Fibroblast of lung (primary cell): ENCODE results near the gene EPB41L1. TPM values are rescaled to one million over a fixed set of nuclear protein-coding genes. Genes with fewer than 3 reads are reported as not detected.

Source experiments
- DNase-seq, 2 donors: peaks; one replicate each; pipeline versions ENCODE4 v3.0.0 to v3.0.0-alpha.2; 2010; ENCODE audit warnings: low read depth in 2 of 2
- H2AFZ ChIP-seq: 2 replicates; pipeline ENCODE4 v1.5.1; 2012; ENCODE audit warnings: low read length, control low read depth, inconsistent platforms
- H3K27ac ChIP-seq: 2 replicates; pipeline ENCODE4 v1.5.1; 2011; ENCODE audit warnings: low read length, control low read depth; ENCODE audit not compliant: insufficient read depth
- H3K27me3 ChIP-seq: 2 replicates; pipeline ENCODE4 v1.5.1; 2011; ENCODE audit warnings: mild to moderate bottlenecking, low read length; ENCODE audit not compliant: control insufficient read depth, insufficient read depth
- H3K36me3 ChIP-seq: 2 replicates; pipeline ENCODE4 v1.5.1; 2011; ENCODE audit warnings: low read length; ENCODE audit not compliant: control insufficient read depth, insufficient read depth
- H3K4me1 ChIP-seq: 2 replicates; pipeline ENCODE4 v1.5.1; 2011; ENCODE audit warnings: low read length; ENCODE audit not compliant: control insufficient read depth, insufficient read depth; ENCODE audit errors: extremely low read depth
- H3K4me2 ChIP-seq: 2 replicates; pipeline ENCODE4 v1.5.1; 2011; ENCODE audit warnings: low read length, control low read depth; ENCODE audit not compliant: insufficient read depth; ENCODE audit errors: extremely low read depth
- H3K4me3 ChIP-seq, 4 experiments: fragments of 200-600 bp in 1 of 4; sonication (generic) in 1 of 4; replicated peaks in 1 of 4; 2 replicates each; pipeline ENCODE4 v1.5.1; 2011 to 2016; ENCODE audit warnings: low read length in 4 of 4, low read depth in 3 of 4, mild to moderate bottlenecking in 3 of 4, control low read depth in 2 of 4, inconsistent platforms in 1 of 4, mixed read lengths in 1 of 4; ENCODE audit not compliant: insufficient read depth in 1 of 4; ENCODE audit errors: control extremely low read depth in 1 of 4
- H3K79me2 ChIP-seq: 2 replicates; pipeline ENCODE4 v1.5.1; 2012; ENCODE audit warnings: mild to moderate bottlenecking, low read length, inconsistent platforms; ENCODE audit not compliant: control insufficient read depth, insufficient read depth
- H3K9ac ChIP-seq: 2 replicates; pipeline ENCODE4 v1.5.1; 2011; ENCODE audit warnings: mild to moderate bottlenecking, low read length, control low read depth; ENCODE audit not compliant: insufficient read depth
- H3K9me3 ChIP-seq: 2 replicates; pipeline ENCODE4 v1.5.1; 2012; ENCODE audit warnings: low read depth, low read length; ENCODE audit not compliant: control insufficient read depth, insufficient read depth
- H4K20me1 ChIP-seq: 2 replicates; pipeline ENCODE4 v1.5.1; 2011; ENCODE audit warnings: low read length; ENCODE audit not compliant: control insufficient read depth, insufficient read depth; ENCODE audit errors: extremely low read depth
- EZH2 ChIP-seq: IDR thresholded peaks from 2 replicates; pipeline ENCODE4 v1.5.1; 2012; ENCODE audit warnings: low read length, control low read depth, mild to moderate bottlenecking; ENCODE audit errors: missing control alignments
- polyA plus RNA-seq, 2 donors: library from polyadenylated mRNA; depleted of rRNA in 1 of 2; stranded (reverse) in 1 of 2; unstranded in 1 of 2; fragments of >200 nt; gene quantifications; 2 replicates each; pipeline ENCODE4 v1.2.1, GENCODE V29; 2011 to 2012; ENCODE audit warnings: missing spikeins in 1 of 2
- total RNA-seq: library from RNA; depleted of rRNA; stranded (reverse); fragments of >200 nt; gene quantifications from 2 replicates; pipeline ENCODE4 v1.2.1, GENCODE V29; 2014
- TF ChIP-seq, protein P1 (sequence below), 2 donors: IDR thresholded peaks in 1 of 2; conservative IDR thresholded peaks in 1 of 2; 1 replicate in 1 of 2; 2 replicates in 1 of 2; pipeline ENCODE4 v1.5.1; 2011 to 2012; ENCODE audit warnings: low read length in 2 of 2, control low read depth in 1 of 2, inconsistent platforms in 1 of 2, low read depth in 1 of 2, mild to moderate bottlenecking in 1 of 2

The EPB41L1 gene
- total and polyA plus RNA-seq, 2 donors (not counting 1 experiment from before 2014, with no cell fraction given): 16.2 to 17.0 TPM

DNA sequence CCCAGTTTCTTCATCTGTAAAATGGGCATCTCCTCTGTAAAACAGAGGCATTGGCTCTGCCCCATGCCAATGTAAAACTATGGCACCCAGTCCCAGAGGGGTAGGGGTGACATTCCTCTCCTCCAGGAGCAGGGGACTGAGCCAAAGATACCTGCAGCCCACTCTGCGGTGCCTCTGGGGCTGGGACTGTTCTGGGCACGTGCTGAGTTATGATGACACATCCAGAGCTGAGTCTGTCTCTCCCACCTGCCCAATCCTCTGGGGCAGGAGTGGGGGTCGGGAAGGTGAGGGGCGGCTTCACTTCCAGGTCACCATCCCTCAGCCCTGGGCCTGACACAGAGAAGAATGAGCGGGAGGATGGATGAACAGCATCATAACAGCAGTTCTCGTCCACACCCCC, 111.6 kb downstream of the EPB41L1 start:
- no peaks in the 10 kb centered on the region for H3K36me3 ChIP-seq
- TF ChIP-seq, protein P1, sequence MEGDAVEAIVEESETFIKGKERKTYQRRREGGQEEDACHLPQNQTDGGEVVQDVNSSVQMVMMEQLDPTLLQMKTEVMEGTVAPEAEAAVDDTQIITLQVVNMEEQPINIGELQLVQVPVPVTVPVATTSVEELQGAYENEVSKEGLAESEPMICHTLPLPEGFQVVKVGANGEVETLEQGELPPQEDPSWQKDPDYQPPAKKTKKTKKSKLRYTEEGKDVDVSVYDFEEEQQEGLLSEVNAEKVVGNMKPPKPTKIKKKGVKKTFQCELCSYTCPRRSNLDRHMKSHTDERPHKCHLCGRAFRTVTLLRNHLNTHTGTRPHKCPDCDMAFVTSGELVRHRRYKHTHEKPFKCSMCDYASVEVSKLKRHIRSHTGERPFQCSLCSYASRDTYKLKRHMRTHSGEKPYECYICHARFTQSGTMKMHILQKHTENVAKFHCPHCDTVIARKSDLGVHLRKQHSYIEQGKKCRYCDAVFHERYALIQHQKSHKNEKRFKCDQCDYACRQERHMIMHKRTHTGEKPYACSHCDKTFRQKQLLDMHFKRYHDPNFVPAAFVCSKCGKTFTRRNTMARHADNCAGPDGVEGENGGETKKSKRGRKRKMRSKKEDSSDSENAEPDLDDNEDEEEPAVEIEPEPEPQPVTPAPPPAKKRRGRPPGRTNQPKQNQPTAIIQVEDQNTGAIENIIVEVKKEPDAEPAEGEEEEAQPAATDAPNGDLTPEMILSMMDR (conservative IDR thresholded peaks at IDR 0.05 in 1 of 2, IDR thresholded peaks at IDR 0.05 in 1 of 2; ENCODE audit: low read depth in 1 of 2, low read length in 2 of 2): no peak
- TF ChIP-seq EZH2: no peak
- H2AFZ ChIP-seq: no peak overlapping the region
- no peaks in the 10 kb centered on the region for H3K9me3 ChIP-seq
- H3K4me1 ChIP-seq: no peaks in the 10 kb centered on the region
- no peaks in the 10 kb centered on the region for H3K79me2 ChIP-seq
- H3K9ac ChIP-seq: no peak overlapping the region
- DNase-seq: no peak
- no peak overlapping the region for H3K27ac ChIP-seq
- no peaks in the 10 kb centered on the region for H3K27me3 ChIP-seq
- H3K4me3 ChIP-seq: no peak overlapping the region
- no peaks in the 10 kb centered on the region for H4K20me1 ChIP-seq
- H3K4me2 ChIP-seq: no peak overlapping the region

DNA sequence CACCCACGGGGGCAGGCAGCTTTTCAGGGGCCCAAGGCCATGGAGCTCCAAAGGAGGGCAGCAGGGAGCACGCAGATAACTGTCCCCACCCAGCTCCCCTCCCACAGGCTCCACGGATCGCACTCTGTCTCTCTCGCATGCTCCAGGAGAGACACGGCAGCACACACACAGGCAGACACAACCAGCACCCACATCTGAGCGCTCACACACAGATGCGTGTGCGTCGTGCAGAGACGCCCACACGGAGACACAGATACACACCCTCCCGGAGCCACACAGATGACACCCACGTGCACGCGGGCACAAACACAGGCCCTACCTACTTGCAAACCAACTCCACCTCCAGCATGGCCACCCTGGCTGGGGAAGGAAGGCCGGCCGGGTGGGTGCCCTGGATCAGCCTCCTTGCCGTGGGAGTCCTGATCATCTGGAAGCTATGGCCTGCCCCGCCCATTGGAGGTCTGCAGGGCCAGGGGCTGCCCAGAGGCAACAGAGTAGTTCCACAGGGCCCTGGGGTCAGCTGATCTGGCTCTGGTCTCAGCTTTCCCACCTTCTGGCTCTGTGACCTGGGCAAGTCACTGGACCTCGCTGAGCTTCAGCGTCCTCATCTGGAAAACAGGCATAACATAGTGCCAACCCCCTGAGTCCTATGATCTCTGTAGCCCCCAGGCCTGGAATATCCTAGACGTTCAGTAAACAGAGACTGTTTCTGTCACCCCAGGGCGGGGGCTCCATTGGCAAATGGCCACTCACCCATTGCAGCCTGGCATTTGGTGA, 113.3 kb downstream of the EPB41L1 start:
- Histone ChIP-seq H3K4me1 (no peaks in the 10 kb centered on the region), H3K9me3 (no peaks in the 10 kb centered on the region), H2AFZ (no peak overlapping the region), H3K27me3 (no peaks in the 10 kb centered on the region), H3K36me3 (no peaks in the 10 kb centered on the region), H3K27ac (no peak overlapping the region), H3K9ac (no peak overlapping the region), H3K4me3 (no peak overlapping the region), H3K79me2 (no peaks in the 10 kb centered on the region), H3K4me2 (no peak overlapping the region), H4K20me1 (no peaks in the 10 kb centered on the region)
- DNase-seq: no peak
- TF ChIP-seq, protein P1 (conservative IDR thresholded peaks at IDR 0.05 in 1 of 2, IDR thresholded peaks at IDR 0.05 in 1 of 2; ENCODE audit: low read depth in 1 of 2, low read length in 2 of 2): no peak
- TF ChIP-seq EZH2: no peak

DNA sequence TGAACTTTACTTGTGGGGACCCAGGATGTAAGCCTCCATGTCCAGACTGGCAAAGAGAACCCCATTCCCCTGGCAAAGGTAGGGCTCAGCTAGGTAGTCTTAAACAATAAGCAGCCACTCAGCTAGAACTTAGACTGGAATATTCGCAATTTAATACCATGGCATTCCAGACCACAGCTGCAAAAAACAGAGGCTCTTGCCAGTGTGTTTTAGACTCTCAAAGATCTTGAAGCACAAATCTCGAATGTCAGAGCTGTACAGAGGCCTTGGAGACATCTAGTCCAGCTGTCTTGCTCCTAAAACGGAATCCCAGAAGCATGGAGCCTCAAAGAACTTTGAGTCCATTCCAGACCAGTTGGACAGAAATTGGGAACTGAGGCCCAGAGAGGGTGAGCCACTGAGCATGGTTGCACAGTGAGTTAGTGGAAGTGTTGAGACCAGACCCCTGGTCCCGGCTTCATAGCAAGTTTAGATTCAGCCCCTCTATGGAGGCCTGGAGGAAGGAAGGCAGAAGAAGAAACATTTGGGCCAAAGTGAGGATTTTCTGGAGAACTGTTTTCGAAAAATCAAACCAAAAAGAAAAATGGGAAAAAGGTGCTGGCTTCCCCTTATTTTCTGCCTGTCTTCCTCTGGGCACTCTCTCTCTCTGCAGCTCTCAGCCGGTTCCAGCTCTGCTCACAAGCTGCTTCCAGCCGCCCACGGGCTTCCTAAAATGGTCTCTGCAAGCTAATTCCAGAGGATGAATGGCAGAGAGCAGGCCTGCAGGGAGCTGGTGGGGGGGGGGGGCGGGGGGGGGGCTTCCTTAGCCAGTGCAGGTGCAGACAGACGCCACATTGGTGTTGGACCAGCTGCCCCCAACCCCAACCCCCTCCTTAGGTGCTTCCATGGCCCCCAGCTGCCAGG, 114.2 kb downstream of the EPB41L1 start:
- DNase-seq: peak in 1 of 2 donors; percentile 8
- Histone ChIP-seq H3K4me1 (no peaks in the 10 kb centered on the region), H4K20me1 (no peaks in the 10 kb centered on the region), H3K27ac (no peak overlapping the region), H2AFZ (no peak overlapping the region), H3K9me3 (no peaks in the 10 kb centered on the region), H3K36me3 (no peaks in the 10 kb centered on the region), H3K79me2 (no peaks in the 10 kb centered on the region), H3K4me2 (no peak overlapping the region), H3K27me3 (no peaks in the 10 kb centered on the region), H3K4me3 (no peak overlapping the region), H3K9ac (no peak overlapping the region)
- TF ChIP-seq EZH2: no peak
- TF ChIP-seq, protein P1 (conservative IDR thresholded peaks at IDR 0.05 in 1 of 2, IDR thresholded peaks at IDR 0.05 in 1 of 2; ENCODE audit: low read depth in 1 of 2, low read length in 2 of 2): no peak
